ENCODE measurements around the gene LIPE. TPM values are rescaled to one million over a fixed set of nuclear protein-coding genes. Genes with fewer than 3 reads are reported as not detected.

LIPE gene
- total and polyA plus RNA-seq, 2 experiments from 2014 or later: 5.8 to 10.9 TPM

DNA sequence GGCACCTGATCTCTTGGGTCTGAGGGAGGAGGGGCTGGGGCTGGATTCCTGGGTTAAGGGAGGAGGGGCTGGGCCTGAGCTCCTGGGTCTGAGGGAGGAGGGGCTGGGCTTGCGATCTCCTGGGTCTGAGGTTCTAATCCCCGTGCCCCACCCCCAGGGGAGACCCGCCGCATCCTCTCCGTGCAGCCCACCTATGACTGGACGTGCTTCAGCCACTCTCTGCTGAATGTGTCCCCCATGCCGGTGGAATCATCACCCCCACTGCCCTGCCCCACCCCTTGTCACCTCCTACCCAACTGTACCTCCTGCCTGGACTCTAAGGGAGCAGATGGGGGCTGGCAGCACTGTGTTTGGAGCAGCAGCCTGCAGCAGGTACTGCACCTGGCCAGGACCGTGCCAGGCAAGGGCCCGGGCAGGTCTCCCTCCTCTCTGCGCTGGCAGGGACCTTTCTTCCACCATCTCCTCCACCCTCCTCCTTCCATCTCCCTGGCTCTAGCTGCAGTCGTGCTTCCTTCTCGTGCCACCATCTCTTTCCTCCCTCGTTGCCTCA, 64.2 kb downstream of the LIPE start:
- no peak overlapping the region for H3K27ac Mint-ChIP-seq
- peaks cover 32% of the 10 kb centered on the region for H3K4me1 Mint-ChIP-seq
- no peak overlapping the region for H3K4me3 Mint-ChIP-seq
- peaks cover 15% of the 10 kb centered on the region for H3K27me3 Mint-ChIP-seq (ENCODE audit: insufficient read depth, low read depth, poor library complexity)
- no peaks in the 10 kb centered on the region for H4K20me1 ChIP-seq (replicated peaks; ENCODE audit: insufficient read depth)
- peaks cover 48% of the 10 kb centered on the region for H3K36me3 Mint-ChIP-seq (ENCODE audit: low read depth)
- H3K9me3 Mint-ChIP-seq: peaks cover 17% of the 10 kb centered on the region
- DNase-seq (ENCODE audit: low spot score) (no peak), ATAC-seq (no peak)
- no peak overlapping the region for H3K27ac ChIP-seq (ENCODE audit: low read depth)
- H3K4me2 ChIP-seq: no peak overlapping the region
- TF ChIP-seq POLR2AphosphoS5 (IDR thresholded peaks at IDR 0.05; ENCODE audit: low read depth) (no peak), STAT1 (IDR thresholded peaks at IDR 0.05; ENCODE audit: unreplicated experiment) (no peak), JUNB (IDR thresholded peaks at IDR 0.05; ENCODE audit: unreplicated experiment) (no peak), ZNF331 (CRISPR knock-in tag; IDR thresholded peaks at IDR 0.05; ENCODE audit: low read depth) (no peak), EZH2 (IDR thresholded peaks at IDR 0.05; ENCODE audit: low read depth, unreplicated experiment) (no peak), EZH2phosphoT487 (IDR thresholded peaks at IDR 0.05; ENCODE audit: unreplicated experiment) (no peak), ZNF114 (CRISPR knock-in tag; IDR thresholded peaks at IDR 0.05) (no peak), NANOG (IDR thresholded peaks at IDR 0.05; ENCODE audit: borderline replicate concordance) (no peak), CREB1 (CRISPR knock-in tag; IDR thresholded peaks at IDR 0.05; ENCODE audit: low read depth) (no peak)
- TF ChIP-seq, protein P1, sequence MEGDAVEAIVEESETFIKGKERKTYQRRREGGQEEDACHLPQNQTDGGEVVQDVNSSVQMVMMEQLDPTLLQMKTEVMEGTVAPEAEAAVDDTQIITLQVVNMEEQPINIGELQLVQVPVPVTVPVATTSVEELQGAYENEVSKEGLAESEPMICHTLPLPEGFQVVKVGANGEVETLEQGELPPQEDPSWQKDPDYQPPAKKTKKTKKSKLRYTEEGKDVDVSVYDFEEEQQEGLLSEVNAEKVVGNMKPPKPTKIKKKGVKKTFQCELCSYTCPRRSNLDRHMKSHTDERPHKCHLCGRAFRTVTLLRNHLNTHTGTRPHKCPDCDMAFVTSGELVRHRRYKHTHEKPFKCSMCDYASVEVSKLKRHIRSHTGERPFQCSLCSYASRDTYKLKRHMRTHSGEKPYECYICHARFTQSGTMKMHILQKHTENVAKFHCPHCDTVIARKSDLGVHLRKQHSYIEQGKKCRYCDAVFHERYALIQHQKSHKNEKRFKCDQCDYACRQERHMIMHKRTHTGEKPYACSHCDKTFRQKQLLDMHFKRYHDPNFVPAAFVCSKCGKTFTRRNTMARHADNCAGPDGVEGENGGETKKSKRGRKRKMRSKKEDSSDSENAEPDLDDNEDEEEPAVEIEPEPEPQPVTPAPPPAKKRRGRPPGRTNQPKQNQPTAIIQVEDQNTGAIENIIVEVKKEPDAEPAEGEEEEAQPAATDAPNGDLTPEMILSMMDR (conservative IDR thresholded peaks at IDR 0.05; ENCODE audit: low read depth in 2 of 2): no peak
- TF ChIP-seq, protein P2, sequence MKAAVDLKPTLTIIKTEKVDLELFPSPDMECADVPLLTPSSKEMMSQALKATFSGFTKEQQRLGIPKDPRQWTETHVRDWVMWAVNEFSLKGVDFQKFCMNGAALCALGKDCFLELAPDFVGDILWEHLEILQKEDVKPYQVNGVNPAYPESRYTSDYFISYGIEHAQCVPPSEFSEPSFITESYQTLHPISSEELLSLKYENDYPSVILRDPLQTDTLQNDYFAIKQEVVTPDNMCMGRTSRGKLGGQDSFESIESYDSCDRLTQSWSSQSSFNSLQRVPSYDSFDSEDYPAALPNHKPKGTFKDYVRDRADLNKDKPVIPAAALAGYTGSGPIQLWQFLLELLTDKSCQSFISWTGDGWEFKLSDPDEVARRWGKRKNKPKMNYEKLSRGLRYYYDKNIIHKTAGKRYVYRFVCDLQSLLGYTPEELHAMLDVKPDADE (IDR thresholded peaks at IDR 0.05): no peak
- TF ChIP-seq, protein P3, sequence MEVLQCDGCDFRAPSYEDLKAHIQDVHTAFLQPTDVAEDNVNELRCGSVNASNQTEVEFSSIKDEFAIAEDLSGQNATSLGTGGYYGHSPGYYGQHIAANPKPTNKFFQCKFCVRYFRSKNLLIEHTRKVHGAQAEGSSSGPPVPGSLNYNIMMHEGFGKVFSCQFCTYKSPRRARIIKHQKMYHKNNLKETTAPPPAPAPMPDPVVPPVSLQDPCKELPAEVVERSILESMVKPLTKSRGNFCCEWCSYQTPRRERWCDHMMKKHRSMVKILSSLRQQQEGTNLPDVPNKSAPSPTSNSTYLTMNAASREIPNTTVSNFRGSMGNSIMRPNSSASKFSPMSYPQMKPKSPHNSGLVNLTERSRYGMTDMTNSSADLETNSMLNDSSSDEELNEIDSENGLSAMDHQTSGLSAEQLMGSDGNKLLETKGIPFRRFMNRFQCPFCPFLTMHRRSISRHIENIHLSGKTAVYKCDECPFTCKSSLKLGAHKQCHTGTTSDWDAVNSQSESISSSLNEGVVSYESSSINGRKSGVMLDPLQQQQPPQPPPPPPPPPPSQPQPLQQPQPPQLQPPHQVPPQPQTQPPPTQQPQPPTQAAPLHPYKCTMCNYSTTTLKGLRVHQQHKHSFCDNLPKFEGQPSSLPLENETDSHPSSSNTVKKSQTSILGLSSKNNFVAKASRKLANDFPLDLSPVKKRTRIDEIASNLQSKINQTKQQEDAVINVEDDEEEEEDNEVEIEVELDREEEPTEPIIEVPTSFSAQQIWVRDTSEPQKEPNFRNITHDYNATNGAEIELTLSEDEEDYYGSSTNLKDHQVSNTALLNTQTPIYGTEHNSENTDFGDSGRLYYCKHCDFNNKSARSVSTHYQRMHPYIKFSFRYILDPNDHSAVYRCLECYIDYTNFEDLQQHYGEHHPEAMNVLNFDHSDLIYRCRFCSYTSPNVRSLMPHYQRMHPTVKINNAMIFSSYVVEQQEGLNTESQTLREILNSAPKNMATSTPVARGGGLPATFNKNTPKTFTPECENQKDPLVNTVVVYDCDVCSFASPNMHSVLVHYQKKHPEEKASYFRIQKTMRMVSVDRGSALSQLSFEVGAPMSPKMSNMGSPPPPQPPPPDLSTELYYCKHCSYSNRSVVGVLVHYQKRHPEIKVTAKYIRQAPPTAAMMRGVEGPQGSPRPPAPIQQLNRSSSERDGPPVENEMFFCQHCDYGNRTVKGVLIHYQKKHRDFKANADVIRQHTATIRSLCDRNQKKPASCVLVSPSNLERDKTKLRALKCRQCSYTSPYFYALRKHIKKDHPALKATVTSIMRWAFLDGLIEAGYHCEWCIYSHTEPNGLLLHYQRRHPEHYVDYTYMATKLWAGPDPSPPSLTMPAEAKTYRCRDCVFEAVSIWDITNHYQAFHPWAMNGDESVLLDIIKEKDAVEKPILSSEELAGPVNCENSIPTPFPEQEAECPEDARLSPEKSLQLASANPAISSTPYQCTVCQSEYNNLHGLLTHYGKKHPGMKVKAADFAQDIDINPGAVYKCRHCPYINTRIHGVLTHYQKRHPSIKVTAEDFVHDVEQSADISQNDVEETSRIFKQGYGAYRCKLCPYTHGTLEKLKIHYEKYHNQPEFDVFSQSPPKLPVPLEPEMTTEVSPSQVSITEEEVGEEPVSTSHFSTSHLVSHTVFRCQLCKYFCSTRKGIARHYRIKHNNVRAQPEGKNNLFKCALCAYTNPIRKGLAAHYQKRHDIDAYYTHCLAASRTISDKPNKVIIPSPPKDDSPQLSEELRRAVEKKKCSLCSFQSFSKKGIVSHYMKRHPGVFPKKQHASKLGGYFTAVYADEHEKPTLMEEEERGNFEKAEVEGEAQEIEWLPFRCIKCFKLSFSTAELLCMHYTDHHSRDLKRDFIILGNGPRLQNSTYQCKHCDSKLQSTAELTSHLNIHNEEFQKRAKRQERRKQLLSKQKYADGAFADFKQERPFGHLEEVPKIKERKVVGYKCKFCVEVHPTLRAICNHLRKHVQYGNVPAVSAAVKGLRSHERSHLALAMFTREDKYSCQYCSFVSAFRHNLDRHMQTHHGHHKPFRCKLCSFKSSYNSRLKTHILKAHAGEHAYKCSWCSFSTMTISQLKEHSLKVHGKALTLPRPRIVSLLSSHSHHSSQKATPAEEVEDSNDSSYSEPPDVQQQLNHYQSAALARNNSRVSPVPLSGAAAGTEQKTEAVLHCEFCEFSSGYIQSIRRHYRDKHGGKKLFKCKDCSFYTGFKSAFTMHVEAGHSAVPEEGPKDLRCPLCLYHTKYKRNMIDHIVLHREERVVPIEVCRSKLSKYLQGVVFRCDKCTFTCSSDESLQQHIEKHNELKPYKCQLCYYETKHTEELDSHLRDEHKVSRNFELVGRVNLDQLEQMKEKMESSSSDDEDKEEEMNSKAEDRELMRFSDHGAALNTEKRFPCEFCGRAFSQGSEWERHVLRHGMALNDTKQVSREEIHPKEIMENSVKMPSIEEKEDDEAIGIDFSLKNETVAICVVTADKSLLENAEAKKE (CRISPR knock-in tag; IDR thresholded peaks at IDR 0.05): no peak
- TF ChIP-seq, protein P4, sequence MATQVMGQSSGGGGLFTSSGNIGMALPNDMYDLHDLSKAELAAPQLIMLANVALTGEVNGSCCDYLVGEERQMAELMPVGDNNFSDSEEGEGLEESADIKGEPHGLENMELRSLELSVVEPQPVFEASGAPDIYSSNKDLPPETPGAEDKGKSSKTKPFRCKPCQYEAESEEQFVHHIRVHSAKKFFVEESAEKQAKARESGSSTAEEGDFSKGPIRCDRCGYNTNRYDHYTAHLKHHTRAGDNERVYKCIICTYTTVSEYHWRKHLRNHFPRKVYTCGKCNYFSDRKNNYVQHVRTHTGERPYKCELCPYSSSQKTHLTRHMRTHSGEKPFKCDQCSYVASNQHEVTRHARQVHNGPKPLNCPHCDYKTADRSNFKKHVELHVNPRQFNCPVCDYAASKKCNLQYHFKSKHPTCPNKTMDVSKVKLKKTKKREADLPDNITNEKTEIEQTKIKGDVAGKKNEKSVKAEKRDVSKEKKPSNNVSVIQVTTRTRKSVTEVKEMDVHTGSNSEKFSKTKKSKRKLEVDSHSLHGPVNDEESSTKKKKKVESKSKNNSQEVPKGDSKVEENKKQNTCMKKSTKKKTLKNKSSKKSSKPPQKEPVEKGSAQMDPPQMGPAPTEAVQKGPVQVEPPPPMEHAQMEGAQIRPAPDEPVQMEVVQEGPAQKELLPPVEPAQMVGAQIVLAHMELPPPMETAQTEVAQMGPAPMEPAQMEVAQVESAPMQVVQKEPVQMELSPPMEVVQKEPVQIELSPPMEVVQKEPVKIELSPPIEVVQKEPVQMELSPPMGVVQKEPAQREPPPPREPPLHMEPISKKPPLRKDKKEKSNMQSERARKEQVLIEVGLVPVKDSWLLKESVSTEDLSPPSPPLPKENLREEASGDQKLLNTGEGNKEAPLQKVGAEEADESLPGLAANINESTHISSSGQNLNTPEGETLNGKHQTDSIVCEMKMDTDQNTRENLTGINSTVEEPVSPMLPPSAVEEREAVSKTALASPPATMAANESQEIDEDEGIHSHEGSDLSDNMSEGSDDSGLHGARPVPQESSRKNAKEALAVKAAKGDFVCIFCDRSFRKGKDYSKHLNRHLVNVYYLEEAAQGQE (IDR thresholded peaks at IDR 0.05; ENCODE audit: unreplicated experiment): no peak
- no peaks in the 10 kb centered on the region; the same call in 1 of the 2 replicates for H3K36me3 ChIP-seq (ENCODE audit: insufficient read depth)
- no peak overlapping the region for H3K4me3 ChIP-seq
- no peaks in the 10 kb centered on the region for H3F3A ChIP-seq (replicated peaks; ENCODE audit: low read depth)
- H3K9me2 ChIP-seq (ENCODE audit: insufficient read depth): no peaks in the 10 kb centered on the region
- no peaks in the 10 kb centered on the region for H3K79me2 ChIP-seq (replicated peaks; ENCODE audit: insufficient read depth)
- H3K4me1 ChIP-seq (ENCODE audit: insufficient read depth): peaks cover 2% of the 10 kb centered on the region; the same call in 1 of the 2 replicates
- H2AFZ ChIP-seq: no peak overlapping the region
- no peaks in the 10 kb centered on the region for H3K27me3 ChIP-seq (ENCODE audit: insufficient read depth)

All from GM23338 (cell line).